NCI-H146 treated with DMSO at 0.1 percent for 48 hours (cell line): ENCODE measurements around the gene RET.

Experiments used
- DNase-seq: peaks from one replicate; lab custom pipeline; 2025; ENCODE audit not compliant: unreplicated experiment; lab: John Stamatoyannopoulos, UW

RET gene

GRCh38 chr10:43061331-43061730, 15.5 kb upstream of the RET start:
- no peak for DNase-seq

- no peak for DNase-seq
Observed at GRCh38 chr10:43061760-43062159, 15.1 kb upstream of the RET start.

GRCh38 chr10:43062402-43063160, 14.3 kb upstream of the RET start:
- no peak for DNase-seq

- no peak for DNase-seq
Observed at GRCh38 chr10:43064331-43065075, 12.4 kb upstream of the RET start.

GRCh38 chr10:43065234-43065633, 11.6 kb upstream of the RET start:
- DNase-seq: no peak

GRCh38 chr10:43065761-43066160, 11.1 kb upstream of the RET start:
- no peak for DNase-seq

GRCh38 chr10:43066481-43066880, 10.4 kb upstream of the RET start:
- DNase-seq: no peak

GRCh38 chr10:43067391-43068135, 9.3 kb upstream of the RET start:
- no peak for DNase-seq

GRCh38 chr10:43068136-43068395, 8.8 kb upstream of the RET start:
- DNase-seq: no peak

- DNase-seq: no peak
Observed at GRCh38 chr10:43068471-43069210, 8.2 kb upstream of the RET start.

GRCh38 chr10:43069211-43069515, 7.7 kb upstream of the RET start:
- DNase-seq: no peak

- no peak for DNase-seq
Observed at GRCh38 chr10:43069579-43069978, 7.3 kb upstream of the RET start.

GRCh38 chr10:43070121-43071085, 6.5 kb upstream of the RET start:
- DNase-seq: no peak

GRCh38 chr10:43071865-43072650, 4.8 kb upstream of the RET start:
- no peak for DNase-seq

GRCh38 chr10:43073191-43073590, 3.7 kb upstream of the RET start:
- DNase-seq: no peak

- DNase-seq: no peak
Observed at GRCh38 chr10:43073721-43074120, 3.1 kb upstream of the RET start.

- DNase-seq: no peak
Observed at GRCh38 chr10:43074409-43074808, 2.5 kb upstream of the RET start.

- no peak for DNase-seq
Observed at GRCh38 chr10:43074827-43075611, 1.9 kb upstream of the RET start.

GRCh38 chr10:43075612-43076003, 1.3 kb upstream of the RET start:
- no peak for DNase-seq
